GM19397 (cell line): ENCODE measurements around the gene DBH.

Source experiments
- ATAC-seq: cut with Tn5 transposase; IDR thresholded peaks from one replicate; pipeline ENCODE4 v1.9.1; 2021; ENCODE audit warnings: mild to moderate bottlenecking, moderate library complexity; ENCODE audit not compliant: unreplicated experiment

DBH gene

GRCh38 chr9:133642708-133643361 is 6.7 kb downstream of the DBH start:
- ATAC-seq: no peak

- ATAC-seq: no peak
Observed at GRCh38 chr9:133643362-133643755, 7.2 kb downstream of the DBH start.

- ATAC-seq: no peak
Observed at GRCh38 chr9:133643978-133644760, 8.0 kb downstream of the DBH start.

GRCh38 chr9:133645021-133645765 is 9.0 kb downstream of the DBH start:
- ATAC-seq: no peak

GRCh38 chr9:133647148-133647547 is 11.0 kb downstream of the DBH start:
- ATAC-seq: no peak

- ATAC-seq: no peak
Observed at GRCh38 chr9:133647765-133648469, 11.8 kb downstream of the DBH start.

- ATAC-seq: no peak
Observed at GRCh38 chr9:133649194-133649593, 13.0 kb downstream of the DBH start.

GRCh38 chr9:133650026-133650425 is 13.9 kb downstream of the DBH start:
- ATAC-seq: no peak

- ATAC-seq: no peak
Observed at GRCh38 chr9:133653638-133654037, 17.5 kb downstream of the DBH start.

- ATAC-seq: no peak
Observed at GRCh38 chr9:133654736-133655657, 18.8 kb downstream of the DBH start.

GRCh38 chr9:133655701-133656100 is 19.5 kb downstream of the DBH start:
- no peak for ATAC-seq

GRCh38 chr9:133656211-133657119 is 20.3 kb downstream of the DBH start:
- no peak for ATAC-seq

GRCh38 chr9:133657120-133657661 is 21.0 kb downstream of the DBH start:
- no peak for ATAC-seq

GRCh38 chr9:133658442-133659431 is 22.6 kb downstream of the DBH start:
- no peak for ATAC-seq

GRCh38 chr9:133659516-133659915 is 23.4 kb downstream of the DBH start:
- ATAC-seq: no peak

GRCh38 chr9:133661846-133662540 is 25.8 kb downstream of the DBH start:
- no peak for ATAC-seq
